Pancreas (tissue), 10 donors: ENCODE data around the gene PLOD2. TPM values are rescaled to one million over a fixed set of nuclear protein-coding genes. Genes with fewer than 3 reads are reported as not detected.

ENCODE experiments used
- ATAC-seq, 4 donors: fragments of 200-7000 bp; cut with Tn5 transposase; one replicate each; pipeline versions ENCODE4 v1.8.0 to v1.9.1; 2020; ENCODE audit warnings: mild to moderate bottlenecking in 4 of 4, moderate library complexity in 4 of 4
- DNase-seq, 6 donors: peaks; one replicate each; pipeline ENCODE4 v3.0.0-alpha.2; 2020
- FAIRE-seq: peaks from 2 replicates; lab custom pipeline; 2012; peaks lifted over from hg19 to GRCh38; lab: Jason Lieb, UNC
- H3K27ac ChIP-seq, 4 donors: fragments of 200-600 bp; sonication (generic); 1 replicate in 3 of 4; 2 replicates in 1 of 4; pipeline versions ENCODE4 v1.5.0 to v1.8.0; 2020
- H3K27me3 ChIP-seq, 4 donors: fragments of 200-600 bp; one replicate each; pipeline ENCODE4 v1.8.0; 2021
- H3K36me3 ChIP-seq, 3 donors: fragments of 200-600 bp; sonication (generic) in 1 of 3; one replicate each; pipeline versions ENCODE4 v1.5.0 to v1.8.0; 2020 to 2021
- H3K4me1 ChIP-seq, 3 donors: fragments of 200-600 bp; one replicate each; pipeline ENCODE4 v1.8.0; 2021
- H3K4me3 ChIP-seq, 4 donors: fragments of 200-600 bp; sonication (generic) in 2 of 4; one replicate each; pipeline versions ENCODE4 v1.5.0 to v1.8.0; 2020 to 2021
- H3K9me3 ChIP-seq, 4 donors: fragments of 200-600 bp; one replicate each; pipeline ENCODE4 v1.8.0; 2021
- WGBS, 2 donors: extraction: QIAGEN DNeasy Blood & Tissue Kit; methylation state at CpG; one replicate each; pipeline ENCODE4 v1.1.7; 2013; 5-methylcytosine and 5-hydroxymethylcytosine counted together
- intact Hi-C, 3 donors: fragments of 100-400 bp; cut with DNase I; formaldehyde crosslinking; loops; one replicate each; pipeline versions ENCODE4 v1.11.1 to v1.14.2; 2022
- polyA plus RNA-seq, 2 donors: library from polyadenylated mRNA; stranded (reverse); fragments of 200-250 nt; gene quantifications; one replicate each; pipeline ENCODE4 v1.2.3, GENCODE V29; 2013
- total RNA-seq, 6 donors: library from RNA; stranded (reverse); fragmentation: NEBNext Ultra II Directional in 4 of 6; extraction: Animal tissue kit (Norgen Biotek cat#: 25700) in 4 of 6; gene quantifications; one replicate each; pipeline versions ENCODE4 v1.2.1 to v1.2.4, GENCODE V29; 2021 to 2023
- TF ChIP-seq, protein P1 (sequence below), 4 donors: fragments of 200-600 bp; sonication (generic) in 3 of 4; IDR thresholded peaks; one replicate each; pipeline versions ENCODE4 v1.5.0 to v1.8.0; 2021; ENCODE audit warnings: antibody characterized with exemption in 4 of 4
- donor health status: healthy with polysubstance abuse.
- donor health status: DM: no; HTN: no; CAD: no; lungs with moderate emphysema.
- donor health status: DM: no; HTN: no; CAD: no.
- donor health status: control.
- donor health status: control.
- donor health status: Bipolar disorder and iron deficiency.
- donor health status: DM: yes; HTN: yes; CAD: no.
- donor health status: DM: no; HTN: no; CAD: no.
- donor health status: DM: no; HTN: no; CAD: no.
- donor health status: DM: yes; HTN: yes; CAD: no.

Gene PLOD2
- total and polyA plus RNA-seq, 8 donors: 12.7 to 44.7 (median 18.8) TPM

DNA sequence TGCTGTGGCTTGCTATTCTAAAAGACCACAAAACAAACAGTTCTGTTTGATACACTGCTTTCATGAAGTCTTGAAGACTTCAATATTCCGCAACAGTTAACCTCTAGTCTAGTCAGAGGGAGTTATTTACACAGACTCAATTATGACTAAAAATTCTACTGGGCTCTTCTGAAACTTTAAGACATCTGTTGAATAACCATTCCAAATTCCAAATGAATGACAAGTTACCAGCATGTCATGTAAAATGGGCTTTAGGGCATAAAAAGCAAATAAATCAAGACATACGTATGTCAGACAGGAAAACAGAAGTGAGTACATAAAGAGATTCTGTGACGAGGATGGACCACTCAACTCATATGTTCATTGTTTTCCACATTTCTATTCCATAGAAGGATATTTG, 93.9 kb downstream of the PLOD2 start:
- H3K27me3 ChIP-seq: no peaks in the 10 kb centered on the region
- intact Hi-C loops: loop anchor here in 1 of 3 donors (10.0 kb wide), 1 partner anchor 108 kb away; no protein-coding TSS in a partner anchor
- FAIRE-seq: no peak
- no peak overlapping the region for H3K27ac ChIP-seq
- peaks cover 0 to 4% (median 0%) of the 10 kb centered on the region in 3 donors for H3K36me3 ChIP-seq
- ATAC-seq: peak in 1 of 4 donors; percentile 13
- H3K9me3 ChIP-seq: no peaks in the 10 kb centered on the region
- no peak for DNase-seq
- TF ChIP-seq, protein P1, sequence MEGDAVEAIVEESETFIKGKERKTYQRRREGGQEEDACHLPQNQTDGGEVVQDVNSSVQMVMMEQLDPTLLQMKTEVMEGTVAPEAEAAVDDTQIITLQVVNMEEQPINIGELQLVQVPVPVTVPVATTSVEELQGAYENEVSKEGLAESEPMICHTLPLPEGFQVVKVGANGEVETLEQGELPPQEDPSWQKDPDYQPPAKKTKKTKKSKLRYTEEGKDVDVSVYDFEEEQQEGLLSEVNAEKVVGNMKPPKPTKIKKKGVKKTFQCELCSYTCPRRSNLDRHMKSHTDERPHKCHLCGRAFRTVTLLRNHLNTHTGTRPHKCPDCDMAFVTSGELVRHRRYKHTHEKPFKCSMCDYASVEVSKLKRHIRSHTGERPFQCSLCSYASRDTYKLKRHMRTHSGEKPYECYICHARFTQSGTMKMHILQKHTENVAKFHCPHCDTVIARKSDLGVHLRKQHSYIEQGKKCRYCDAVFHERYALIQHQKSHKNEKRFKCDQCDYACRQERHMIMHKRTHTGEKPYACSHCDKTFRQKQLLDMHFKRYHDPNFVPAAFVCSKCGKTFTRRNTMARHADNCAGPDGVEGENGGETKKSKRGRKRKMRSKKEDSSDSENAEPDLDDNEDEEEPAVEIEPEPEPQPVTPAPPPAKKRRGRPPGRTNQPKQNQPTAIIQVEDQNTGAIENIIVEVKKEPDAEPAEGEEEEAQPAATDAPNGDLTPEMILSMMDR (IDR thresholded peaks at IDR 0.05): no peak
- H3K4me3 ChIP-seq: no peak overlapping the region
- 84 to 89% methylated on average over 3 of the region's 3 CpGs for WGBS, 2 donors
- H3K4me1 ChIP-seq: peaks cover 0 to 5% (median 0%) of the 10 kb centered on the region in 3 donors

DNA sequence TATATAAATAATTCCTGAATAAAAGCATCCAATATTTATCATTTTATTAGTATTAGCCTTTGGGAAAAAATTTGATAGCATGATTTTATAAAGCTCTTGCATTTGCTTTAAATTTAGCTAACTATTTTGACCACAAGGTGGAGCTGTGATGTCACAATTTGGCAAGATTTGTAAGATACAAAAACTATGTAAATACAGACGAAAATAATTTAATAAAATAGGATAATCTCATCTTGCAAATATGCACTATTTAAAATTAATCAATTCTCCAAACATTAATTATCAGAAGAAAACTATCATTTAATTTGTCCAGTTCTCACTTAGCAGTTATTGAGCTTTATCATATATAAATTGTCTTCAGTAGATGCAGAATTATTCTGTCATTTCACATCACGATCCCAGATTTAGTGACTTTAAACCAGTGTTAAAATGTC, 95.4 kb downstream of the PLOD2 start:
- H3K9me3 ChIP-seq: no peaks in the 10 kb centered on the region
- peak; percentile 38 to 58 (median 46) for ATAC-seq
- TF ChIP-seq, protein P1 (IDR thresholded peaks at IDR 0.05): peak; percentile 22 to 80 (median 72)
- peaks cover 0 to 4% (median 0%) of the 10 kb centered on the region in 3 donors for H3K36me3 ChIP-seq
- 26 to 31% methylated on average over 2 of the region's 2 CpGs for WGBS, 2 donors
- H3K27ac ChIP-seq: no peak overlapping the region
- no peak overlapping the region for H3K4me3 ChIP-seq
- peak; percentile 98 for FAIRE-seq
- DNase-seq: peak in 2 of 6 donors; percentile 6 to 18
- intact Hi-C loops: loop anchor here in 1 of 3 donors (10.0 kb wide), 1 partner anchor 109 kb away; no protein-coding TSS in a partner anchor
- H3K4me1 ChIP-seq: peaks cover 0 to 5% (median 0%) of the 10 kb centered on the region in 3 donors
- no peaks in the 10 kb centered on the region for H3K27me3 ChIP-seq

DNA sequence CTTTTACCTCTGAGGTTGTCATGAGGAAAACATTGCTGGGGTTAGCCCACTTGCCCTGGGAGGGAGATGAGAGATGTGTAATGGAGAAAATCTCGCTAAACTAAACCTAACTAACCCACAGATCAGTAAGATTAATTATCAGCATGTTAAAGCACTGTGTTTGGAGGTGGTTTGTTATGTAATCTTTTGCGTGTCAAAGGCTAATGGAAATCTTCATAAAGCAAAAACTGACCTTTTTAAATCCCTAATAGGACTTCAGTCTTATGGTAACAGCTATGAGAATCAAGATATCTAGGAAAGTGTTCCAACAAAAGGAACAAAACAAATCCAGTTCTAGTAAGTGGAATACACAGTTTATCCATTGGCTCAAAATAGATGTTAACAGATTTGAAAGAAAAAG, 102.7 kb downstream of the PLOD2 start:
- WGBS, 2 donors: 85 to 93% methylated on average over 2 of the region's 2 CpGs
- Histone ChIP-seq H3K36me3 (no peaks in the 10 kb centered on the region), H3K9me3 (no peaks in the 10 kb centered on the region), H3K27me3 (no peaks in the 10 kb centered on the region), H3K27ac (no peak overlapping the region), H3K4me1 (no peaks in the 10 kb centered on the region), H3K4me3 (no peak overlapping the region)
- DNase-seq (no peak), FAIRE-seq (no peak), ATAC-seq (no peak)
- intact Hi-C loops: no loop called here
- TF ChIP-seq, protein P1 (IDR thresholded peaks at IDR 0.05): no peak

DNA sequence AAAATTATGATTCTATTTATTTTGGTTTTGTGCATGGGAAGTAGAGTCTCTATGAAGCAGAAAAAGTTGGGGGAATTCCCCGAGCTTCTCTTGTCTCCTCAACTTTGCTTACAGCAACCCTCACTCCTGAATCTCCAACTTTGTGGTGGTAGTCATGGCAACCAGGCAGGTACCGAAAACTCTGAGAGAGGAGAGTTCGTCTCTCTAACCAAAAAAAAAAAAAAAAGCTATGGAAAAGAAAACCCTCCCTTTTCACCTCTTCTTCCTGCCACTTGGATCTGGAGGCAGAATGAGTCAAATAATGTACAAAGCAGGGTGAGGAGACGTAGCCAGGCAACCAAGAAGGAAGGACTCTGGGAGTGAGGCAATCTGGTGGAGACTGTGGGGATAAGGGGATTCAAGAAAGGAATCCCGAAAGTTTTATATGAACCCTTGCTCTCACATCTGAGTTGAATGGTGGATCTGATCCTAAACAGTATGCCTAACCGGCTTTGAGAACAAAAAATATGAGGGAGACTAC, 108.1 kb downstream of the PLOD2 start:
- FAIRE-seq (no peak), DNase-seq (no peak), ATAC-seq (no peak)
- Histone ChIP-seq H3K27ac (no peak overlapping the region), H3K4me3 (no peak overlapping the region), H3K27me3 (no peaks in the 10 kb centered on the region), H3K9me3 (no peaks in the 10 kb centered on the region), H3K36me3 (no peaks in the 10 kb centered on the region), H3K4me1 (no peaks in the 10 kb centered on the region)
- TF ChIP-seq, protein P1 (IDR thresholded peaks at IDR 0.05): no peak
- intact Hi-C loops: no loop called here
- WGBS, 2 donors: 91 to 95% methylated on average over 6 of the region's 6 CpGs
